Osteoblast (primary cell): ENCODE results near the gene VAMP2. TPM values are rescaled to one million over a fixed set of nuclear protein-coding genes. Genes with fewer than 3 reads are reported as not detected.
A peak's percentile ranks its signal among the peaks of the same experiment; 100 is the strongest.

Experiments used
- DNase-seq: peaks from one replicate; pipeline ENCODE4 v3.0.0; 2011; ENCODE audit warnings: low spot score, mixed read lengths; ENCODE audit not compliant: insufficient read length; ENCODE audit errors: missing footprints
- H2AFZ ChIP-seq: 2 replicates; pipeline ENCODE4 v1.6.0; 2011; ENCODE audit warnings: mild to moderate bottlenecking, low read length
- H3K27ac ChIP-seq: 2 replicates; pipeline ENCODE4 v1.5.1; 2011; ENCODE audit warnings: mild to moderate bottlenecking, low read depth, low read length, moderate library complexity
- H3K27me3 ChIP-seq: 2 replicates; pipeline ENCODE4 v1.6.0; 2012; ENCODE audit warnings: mild to moderate bottlenecking, control low read depth, inconsistent platforms, low read length, moderate library complexity; ENCODE audit not compliant: insufficient read depth
- H3K36me3 ChIP-seq: 2 replicates; pipeline ENCODE4 v1.5.1; 2011; ENCODE audit warnings: mild to moderate bottlenecking, low read length, control low read depth, moderate library complexity; ENCODE audit not compliant: insufficient read depth
- H3K4me1 ChIP-seq: 2 replicates; pipeline ENCODE4 v1.5.1; 2011; ENCODE audit warnings: mild to moderate bottlenecking, low read length, control low read depth, moderate library complexity; ENCODE audit not compliant: insufficient read depth
- H3K4me2 ChIP-seq: 2 replicates; pipeline ENCODE4 v1.6.0; 2011; ENCODE audit warnings: mild to moderate bottlenecking, low read length; ENCODE audit not compliant: insufficient read depth
- H3K4me3 ChIP-seq: fragments of 200-600 bp; sonication (generic); 3 replicates; pipeline ENCODE4 v1.5.1; 2012; ENCODE audit warnings: mild to moderate bottlenecking, low read length, inconsistent platforms; ENCODE audit not compliant: insufficient read depth
- H3K79me2 ChIP-seq: 2 replicates; pipeline ENCODE4 v1.6.0; 2012; ENCODE audit warnings: mild to moderate bottlenecking, low read length, control low read depth, inconsistent platforms; ENCODE audit not compliant: insufficient read depth
- H3K9me3 ChIP-seq: 2 replicates; pipeline ENCODE4 v1.5.1; 2011; ENCODE audit warnings: low read depth, low read length, control low read depth
- H4K20me1 ChIP-seq: 2 replicates; pipeline ENCODE4 v1.6.0; 2012; ENCODE audit warnings: mild to moderate bottlenecking, low read length, control low read depth; ENCODE audit not compliant: insufficient read depth
- CTCF ChIP-seq: IDR thresholded peaks from 2 replicates; pipeline ENCODE4 v1.5.1; 2011; ENCODE audit warnings: mild to moderate bottlenecking, low read depth, low read length, moderate library complexity; ENCODE audit errors: extremely low read depth
- total RNA-seq: library from RNA; depleted of rRNA; stranded (reverse); fragments of >200 nt; gene quantifications from 2 replicates; pipeline ENCODE4 v1.2.3, GENCODE V29; 2012

The VAMP2 gene
- total RNA-seq, 1 donor: 5.4 TPM

GRCh38 chr17:8156246-8156992, 6.3 kb downstream of the VAMP2 start:
- H3K4me2 ChIP-seq: peak overlapping the region; percentile 92
- H2AFZ ChIP-seq: no peak overlapping the region

GRCh38 chr17:8155996-8156245, 6.8 kb downstream of the VAMP2 start:
- H3K4me1 ChIP-seq: peaks cover 54% of the 10 kb centered on the region
- TF ChIP-seq CTCF: no peak

More at GRCh38 chr17:8156246-8156992, 6.3 kb downstream of the VAMP2 start:
- Histone ChIP-seq H3K4me3 (peak overlapping the region; percentile 83), H3K36me3 (peaks cover 19% of the 10 kb centered on the region), H3K27ac (peak overlapping the region; percentile 100), H3K79me2 (peaks cover 37% of the 10 kb centered on the region), H3K27me3 (no peaks in the 10 kb centered on the region), H3K9me3 (no peaks in the 10 kb centered on the region), H4K20me1 (peaks cover 10% of the 10 kb centered on the region), H3K4me1 (peaks cover 54% of the 10 kb centered on the region)
- no peak for TF ChIP-seq CTCF
- DNase-seq: peak; percentile 99

GRCh38 chr17:8155231-8155995, 7.3 kb downstream of the VAMP2 start:
- H3K27ac ChIP-seq: peak overlapping the region; percentile 100
- no peak for TF ChIP-seq CTCF
- H2AFZ ChIP-seq: no peak overlapping the region
- H3K4me3 ChIP-seq: peak overlapping the region; percentile 83
- H4K20me1 ChIP-seq: peaks cover 14% of the 10 kb centered on the region
- H3K36me3 ChIP-seq: peaks cover 13% of the 10 kb centered on the region
- peaks cover 56% of the 10 kb centered on the region for H3K4me1 ChIP-seq
- peak; percentile 17 for DNase-seq
- no peaks in the 10 kb centered on the region for H3K9me3 ChIP-seq
- H3K27me3 ChIP-seq: no peaks in the 10 kb centered on the region
- H3K4me2 ChIP-seq: peak overlapping the region; percentile 92
- peaks cover 36% of the 10 kb centered on the region for H3K79me2 ChIP-seq

More at GRCh38 chr17:8155996-8156245, 6.8 kb downstream of the VAMP2 start:
- Histone ChIP-seq H3K79me2 (peaks cover 35% of the 10 kb centered on the region), H4K20me1 (peaks cover 12% of the 10 kb centered on the region), H3K27ac (peak overlapping the region; percentile 100), H3K36me3 (peaks cover 14% of the 10 kb centered on the region), H3K9me3 (no peaks in the 10 kb centered on the region), H3K27me3 (no peaks in the 10 kb centered on the region), H3K4me3 (peak overlapping the region; percentile 83), H2AFZ (no peak overlapping the region), H3K4me2 (peak overlapping the region; percentile 92)
- peak; percentile 79 for DNase-seq

GRCh38 chr17:8154608-8155155, 8.1 kb downstream of the VAMP2 start:
- H3K79me2 ChIP-seq: peaks cover 39% of the 10 kb centered on the region
- H3K27ac ChIP-seq: peak overlapping the region; percentile 100
- H4K20me1 ChIP-seq: peaks cover 19% of the 10 kb centered on the region
- peak overlapping the region; percentile 92 for H3K4me2 ChIP-seq
- no peak overlapping the region for H2AFZ ChIP-seq
- TF ChIP-seq CTCF: no peak
- H3K36me3 ChIP-seq: peaks cover 15% of the 10 kb centered on the region
- H3K27me3 ChIP-seq: no peaks in the 10 kb centered on the region
- peaks cover 56% of the 10 kb centered on the region for H3K4me1 ChIP-seq
- no peaks in the 10 kb centered on the region for H3K9me3 ChIP-seq
- peak; percentile 5 for DNase-seq
- peak overlapping the region; percentile 83 for H3K4me3 ChIP-seq
